ENCODE results near the gene NPFF.
A peak's percentile ranks its signal among the peaks of the same experiment; 100 is the strongest.

Gene NPFF

DNA sequence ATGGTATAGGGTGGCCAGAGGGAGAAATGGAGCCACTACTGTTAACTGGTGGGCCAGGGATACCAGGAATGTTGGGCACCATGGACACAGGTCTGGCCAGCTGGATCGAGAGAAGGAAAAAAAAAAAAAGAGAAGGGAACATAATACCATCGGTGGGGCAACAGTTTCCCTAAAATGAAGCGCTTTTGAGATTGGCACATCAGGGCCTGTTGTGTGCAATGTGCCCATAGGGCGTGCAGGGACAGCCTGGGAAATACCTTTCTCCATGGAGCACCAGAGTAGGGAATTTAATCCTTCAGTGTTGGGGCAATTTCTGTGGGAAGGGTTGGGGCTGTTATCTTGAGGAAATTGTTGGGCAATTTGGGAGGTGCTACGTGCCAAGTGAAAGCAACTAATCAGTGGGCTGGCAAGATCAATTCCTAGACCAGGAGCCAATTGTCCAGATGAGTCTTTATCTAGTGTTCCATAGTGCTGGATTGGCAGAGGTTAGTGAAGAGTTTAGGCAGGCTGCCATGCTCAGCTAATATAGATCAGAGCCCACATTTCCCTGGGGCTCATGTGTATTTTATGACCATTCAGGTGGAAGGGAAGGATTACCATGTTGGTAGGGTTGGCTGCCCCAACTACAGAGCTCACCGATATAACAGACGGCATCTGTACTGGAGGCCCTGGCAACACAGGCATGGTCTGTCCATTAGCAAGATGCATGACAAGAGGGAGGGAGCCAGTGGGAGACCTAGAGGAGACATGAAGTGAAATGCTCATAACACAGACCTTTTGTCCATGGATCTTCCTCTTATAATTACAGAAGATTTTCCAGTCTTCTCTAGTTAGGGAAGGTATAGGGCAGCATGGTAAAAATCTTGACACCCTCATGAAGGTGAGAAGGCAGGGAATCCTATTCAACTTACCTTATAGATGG lies 25.5 kb upstream of the NPFF start:
- Histone ChIP-seq H3K9me3 (ENCODE audit: control insufficient read depth, low read length) (no peaks in the 10 kb centered on the region), H3K27me3 (replicated peaks; ENCODE audit: control insufficient read depth, insufficient read depth, low read length) (no peaks in the 10 kb centered on the region), H3K9ac (ENCODE audit: low read length) (no peak overlapping the region), H3K4me1 (ENCODE audit: control insufficient read depth, insufficient read depth, low read length) (peaks cover 16% of the 10 kb centered on the region), H3K36me3 (ENCODE audit: control insufficient read depth, insufficient read depth, low read length, severe bottlenecking) (peaks cover 76% of the 10 kb centered on the region), H3K4me3 (ENCODE audit: low read length) (no peak overlapping the region)
- DNase-seq (ENCODE audit: low read depth), result no peak

DNA sequence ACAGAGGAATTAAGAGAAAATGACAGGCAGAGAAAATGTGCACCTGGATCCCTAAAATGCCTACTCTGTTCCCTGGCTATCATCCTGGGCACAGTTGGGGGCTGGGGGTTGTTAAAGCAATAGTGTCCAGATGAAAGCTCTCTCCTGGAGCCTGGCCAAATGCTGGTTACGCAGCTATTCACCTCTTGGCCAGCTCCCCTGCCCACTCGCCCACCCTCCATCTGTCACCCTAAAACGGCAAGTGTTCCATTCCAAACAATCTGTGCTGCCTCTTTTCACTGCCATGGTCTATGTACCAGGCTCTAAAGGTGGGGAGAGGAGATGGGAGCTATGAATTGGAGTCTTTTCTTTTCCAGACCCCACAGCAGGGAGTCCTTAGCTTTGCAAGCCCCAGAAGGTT lies 24.7 kb upstream of the NPFF start:
- H3K4me1 ChIP-seq (ENCODE audit: control insufficient read depth, insufficient read depth, low read length), result peaks cover 14% of the 10 kb centered on the region
- no peak overlapping the region for H3K9ac ChIP-seq (ENCODE audit: low read length)
- H3K36me3 ChIP-seq (ENCODE audit: control insufficient read depth, insufficient read depth, low read length, severe bottlenecking), result peaks cover 77% of the 10 kb centered on the region
- DNase-seq (ENCODE audit: low read depth), result no peak
- H3K9me3 ChIP-seq (ENCODE audit: control insufficient read depth, low read length), result no peaks in the 10 kb centered on the region
- H3K4me3 ChIP-seq (ENCODE audit: low read length), result no peak overlapping the region
- H3K27me3 ChIP-seq (replicated peaks; ENCODE audit: control insufficient read depth, insufficient read depth, low read length), result no peaks in the 10 kb centered on the region

DNA sequence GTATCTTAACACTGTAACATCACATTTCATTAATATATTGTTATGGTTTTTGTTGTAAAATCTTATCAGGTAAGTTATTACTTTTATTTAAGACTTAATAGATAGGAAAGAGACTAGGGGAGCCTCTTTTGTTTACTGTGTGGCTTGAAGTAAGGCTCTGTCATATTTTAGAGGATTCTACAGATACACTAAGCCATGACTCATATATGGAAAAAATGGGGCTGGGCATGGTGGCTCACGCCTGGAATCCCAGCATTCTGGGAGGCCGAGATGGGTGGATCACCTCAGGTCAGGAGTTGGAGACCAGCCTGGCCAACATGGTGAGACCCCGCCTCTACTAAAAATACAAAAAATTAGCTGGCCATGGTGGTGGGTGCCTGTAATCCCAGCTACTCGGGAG lies 23.6 kb upstream of the NPFF start:
- no peaks in the 10 kb centered on the region for H3K27me3 ChIP-seq (replicated peaks; ENCODE audit: control insufficient read depth, insufficient read depth, low read length)
- no peak overlapping the region for H3K4me3 ChIP-seq (ENCODE audit: low read length)
- peaks cover 14% of the 10 kb centered on the region for H3K4me1 ChIP-seq (ENCODE audit: control insufficient read depth, insufficient read depth, low read length)
- DNase-seq (ENCODE audit: low read depth), result peak; percentile 43
- H3K9ac ChIP-seq (ENCODE audit: low read length), result no peak overlapping the region
- H3K9me3 ChIP-seq (ENCODE audit: control insufficient read depth, low read length), result no peaks in the 10 kb centered on the region
- peaks cover 67% of the 10 kb centered on the region for H3K36me3 ChIP-seq (ENCODE audit: control insufficient read depth, insufficient read depth, low read length, severe bottlenecking)

DNA sequence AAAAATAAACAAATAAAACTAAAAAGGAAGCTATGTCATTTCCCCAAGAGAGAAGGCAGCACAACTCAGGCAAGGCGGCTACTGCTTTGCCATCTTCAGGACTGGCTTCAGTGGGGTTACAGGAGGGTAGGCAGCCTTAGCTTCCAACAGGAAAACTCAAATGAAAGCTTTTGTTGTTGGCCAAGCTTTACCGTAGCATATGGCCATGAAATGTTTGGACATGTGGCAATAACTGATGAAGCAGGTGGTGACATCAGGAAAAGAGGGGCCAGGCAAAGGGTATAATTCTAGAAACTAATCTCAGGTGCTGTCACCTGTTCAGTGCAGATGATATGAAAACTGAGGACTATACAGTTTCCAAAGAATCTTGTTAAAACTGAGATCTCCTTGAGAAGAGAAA lies 22.8 kb upstream of the NPFF start:
- H3K27me3 ChIP-seq (replicated peaks; ENCODE audit: control insufficient read depth, insufficient read depth, low read length), result no peaks in the 10 kb centered on the region
- no peak for DNase-seq (ENCODE audit: low read depth)
- H3K4me1 ChIP-seq (ENCODE audit: control insufficient read depth, insufficient read depth, low read length), result peaks cover 14% of the 10 kb centered on the region
- peaks cover 64% of the 10 kb centered on the region for H3K36me3 ChIP-seq (ENCODE audit: control insufficient read depth, insufficient read depth, low read length, severe bottlenecking)
- no peak overlapping the region for H3K4me3 ChIP-seq (ENCODE audit: low read length)
- no peak overlapping the region for H3K9ac ChIP-seq (ENCODE audit: low read length)
- H3K9me3 ChIP-seq (ENCODE audit: control insufficient read depth, low read length), result no peaks in the 10 kb centered on the region

DNA sequence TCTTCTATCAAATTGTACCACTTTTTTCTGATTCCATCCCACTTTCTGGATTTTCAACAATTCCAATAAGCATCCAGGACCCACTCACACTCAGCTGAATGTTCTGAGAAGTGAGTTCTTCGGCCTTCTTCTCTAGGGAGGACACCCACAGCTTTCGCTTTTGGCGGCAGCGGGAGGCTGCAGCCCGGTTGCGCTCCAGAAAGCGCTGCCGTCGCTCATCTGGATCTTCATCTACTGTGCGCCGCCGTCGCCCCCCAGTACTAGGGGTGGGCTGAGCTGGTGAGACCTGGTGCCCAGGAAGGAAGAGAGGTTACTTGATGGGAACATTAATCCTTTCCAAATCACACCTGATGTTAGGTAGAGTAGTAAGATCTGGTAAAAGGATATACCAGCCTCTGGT lies 17.2 kb upstream of the NPFF start:
- H3K9ac ChIP-seq (ENCODE audit: low read length), result no peak overlapping the region
- peaks cover 65% of the 10 kb centered on the region for H3K36me3 ChIP-seq (ENCODE audit: control insufficient read depth, insufficient read depth, low read length, severe bottlenecking)
- H3K4me3 ChIP-seq (ENCODE audit: low read length), result no peak overlapping the region
- H3K4me1 ChIP-seq (ENCODE audit: control insufficient read depth, insufficient read depth, low read length), result no peaks in the 10 kb centered on the region
- no peaks in the 10 kb centered on the region for H3K27me3 ChIP-seq (replicated peaks; ENCODE audit: control insufficient read depth, insufficient read depth, low read length)
- no peak for DNase-seq (ENCODE audit: low read depth)
- H3K9me3 ChIP-seq (ENCODE audit: control insufficient read depth, low read length), result no peaks in the 10 kb centered on the region

DNA sequence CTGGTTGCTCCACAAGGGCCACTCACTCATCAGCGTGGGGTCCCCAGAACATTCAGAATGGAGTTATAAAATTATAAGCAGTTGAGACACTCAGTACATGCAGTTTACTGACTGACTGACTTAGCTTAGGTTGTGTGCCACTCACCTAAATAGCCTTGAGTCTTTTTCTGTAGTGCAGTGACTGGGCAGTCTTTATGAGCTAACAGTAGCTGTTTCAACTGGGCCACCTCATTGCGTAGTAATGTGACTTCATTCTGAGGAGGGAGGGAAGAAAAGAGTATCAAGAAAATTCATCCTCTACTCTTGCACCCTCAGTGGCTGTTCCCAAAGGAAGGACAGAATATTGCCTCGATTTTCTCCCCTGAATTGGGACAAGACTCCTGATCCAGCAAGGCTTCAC lies 15.8 kb upstream of the NPFF start:
- Histone ChIP-seq H3K36me3 (ENCODE audit: control insufficient read depth, insufficient read depth, low read length, severe bottlenecking) (peaks cover 72% of the 10 kb centered on the region), H3K27me3 (replicated peaks; ENCODE audit: control insufficient read depth, insufficient read depth, low read length) (no peaks in the 10 kb centered on the region), H3K4me3 (ENCODE audit: low read length) (no peak overlapping the region), H3K9me3 (ENCODE audit: control insufficient read depth, low read length) (no peaks in the 10 kb centered on the region), H3K9ac (ENCODE audit: low read length) (no peak overlapping the region), H3K4me1 (ENCODE audit: control insufficient read depth, insufficient read depth, low read length) (no peaks in the 10 kb centered on the region)
- no peak for DNase-seq (ENCODE audit: low read depth)

DNA sequence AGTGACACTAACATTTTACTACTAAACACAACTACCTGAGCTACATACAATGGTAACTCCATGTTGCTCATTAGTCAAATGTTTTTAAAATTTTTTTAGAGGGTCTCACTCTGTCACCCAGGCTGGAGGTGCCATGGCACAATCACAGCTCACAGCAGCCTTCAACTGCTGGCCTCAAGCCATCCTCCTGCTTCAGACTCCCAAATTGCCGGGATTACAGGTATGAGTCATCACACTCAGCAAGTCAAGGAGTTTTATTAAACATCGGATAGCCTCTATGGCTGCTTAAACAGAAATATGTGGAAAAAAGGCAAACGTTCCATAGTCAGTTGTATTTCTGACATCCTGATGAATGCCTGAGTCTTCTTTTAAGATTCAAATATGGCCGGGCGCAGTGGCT lies 11.1 kb upstream of the NPFF start:
- no peaks in the 10 kb centered on the region for H3K9me3 ChIP-seq (ENCODE audit: control insufficient read depth, low read length)
- no peak for DNase-seq (ENCODE audit: low read depth)
- no peaks in the 10 kb centered on the region for H3K27me3 ChIP-seq (replicated peaks; ENCODE audit: control insufficient read depth, insufficient read depth, low read length)

DNA sequence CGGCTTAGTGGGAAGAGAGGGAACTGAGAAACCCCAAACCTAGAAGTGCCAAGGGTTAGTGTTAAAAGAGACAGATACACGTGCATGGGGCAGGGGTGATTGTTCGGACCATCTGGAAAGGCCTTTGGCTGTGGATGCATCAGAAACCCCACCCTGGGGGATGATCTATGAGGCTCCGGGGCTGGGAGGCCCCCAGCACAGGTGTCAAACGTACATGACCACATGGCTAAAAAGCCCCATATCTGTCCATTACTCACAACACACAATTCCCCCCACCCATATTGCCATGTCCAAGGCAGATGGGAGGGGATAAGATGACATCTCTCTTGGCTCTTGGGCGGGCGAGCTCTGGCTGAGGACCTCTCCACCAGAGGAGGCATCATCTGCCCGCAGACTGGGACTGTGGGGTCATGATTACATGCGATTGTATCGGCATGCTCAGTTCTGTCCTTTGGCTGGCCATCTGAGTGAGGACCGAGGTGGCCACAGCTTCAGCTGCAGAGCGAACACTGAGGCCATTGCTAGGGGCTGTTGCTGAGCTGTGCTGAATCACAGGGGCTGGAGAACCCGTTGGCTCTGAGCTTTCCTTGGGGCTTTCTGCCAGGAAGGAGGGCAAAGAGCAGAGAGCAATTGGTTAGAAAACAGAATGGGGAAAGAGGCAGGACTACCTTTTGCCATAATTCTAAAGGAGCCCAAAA lies 9.6 kb upstream of the NPFF start:
- Histone ChIP-seq H3K36me3 (ENCODE audit: control insufficient read depth, insufficient read depth, low read length, severe bottlenecking) (peaks cover 87% of the 10 kb centered on the region), H3K9ac (ENCODE audit: low read length) (no peak overlapping the region), H3K4me3 (ENCODE audit: low read length) (no peak overlapping the region), H3K27me3 (replicated peaks; ENCODE audit: control insufficient read depth, insufficient read depth, low read length) (no peaks in the 10 kb centered on the region), H3K4me1 (ENCODE audit: control insufficient read depth, insufficient read depth, low read length) (peaks cover 10% of the 10 kb centered on the region), H3K9me3 (ENCODE audit: control insufficient read depth, low read length) (no peaks in the 10 kb centered on the region)
- no peak for DNase-seq (ENCODE audit: low read depth)

More for the DNA sequence above, 11.1 kb upstream of the NPFF start:
- Histone ChIP-seq H3K9ac (ENCODE audit: low read length) (no peak overlapping the region), H3K4me3 (ENCODE audit: low read length) (no peak overlapping the region), H3K4me1 (ENCODE audit: control insufficient read depth, insufficient read depth, low read length) (peaks cover 10% of the 10 kb centered on the region), H3K36me3 (ENCODE audit: control insufficient read depth, insufficient read depth, low read length, severe bottlenecking) (peaks cover 87% of the 10 kb centered on the region)

DNA sequence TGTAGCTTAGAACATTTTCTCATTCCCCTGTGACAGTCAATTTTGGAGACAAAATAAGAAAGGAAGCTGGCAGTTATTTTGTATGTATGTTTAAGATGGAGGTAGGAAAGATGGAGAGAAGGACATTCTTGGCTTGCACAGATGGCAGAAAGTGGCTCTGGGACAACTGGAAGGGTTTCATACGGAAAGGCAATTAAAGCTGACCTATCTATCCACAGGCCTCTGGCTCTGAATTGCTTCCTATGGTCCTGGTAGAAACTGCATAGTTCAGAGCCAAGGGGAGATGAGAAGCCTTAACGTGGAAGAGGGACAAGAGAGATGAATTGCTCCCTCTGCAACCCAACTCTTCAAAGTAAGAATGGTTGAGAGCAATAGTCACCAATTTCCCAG lies 8.0 kb upstream of the NPFF start:
- no peak overlapping the region for H3K4me3 ChIP-seq (ENCODE audit: low read length)
- no peak overlapping the region for H3K9ac ChIP-seq (ENCODE audit: low read length)
- H3K9me3 ChIP-seq (ENCODE audit: control insufficient read depth, low read length), result no peaks in the 10 kb centered on the region
- no peaks in the 10 kb centered on the region for H3K27me3 ChIP-seq (replicated peaks; ENCODE audit: control insufficient read depth, insufficient read depth, low read length)
- no peak for DNase-seq (ENCODE audit: low read depth)
- peaks cover 10% of the 10 kb centered on the region for H3K4me1 ChIP-seq (ENCODE audit: control insufficient read depth, insufficient read depth, low read length)
- peaks cover 86% of the 10 kb centered on the region for H3K36me3 ChIP-seq (ENCODE audit: control insufficient read depth, insufficient read depth, low read length, severe bottlenecking)

DNA sequence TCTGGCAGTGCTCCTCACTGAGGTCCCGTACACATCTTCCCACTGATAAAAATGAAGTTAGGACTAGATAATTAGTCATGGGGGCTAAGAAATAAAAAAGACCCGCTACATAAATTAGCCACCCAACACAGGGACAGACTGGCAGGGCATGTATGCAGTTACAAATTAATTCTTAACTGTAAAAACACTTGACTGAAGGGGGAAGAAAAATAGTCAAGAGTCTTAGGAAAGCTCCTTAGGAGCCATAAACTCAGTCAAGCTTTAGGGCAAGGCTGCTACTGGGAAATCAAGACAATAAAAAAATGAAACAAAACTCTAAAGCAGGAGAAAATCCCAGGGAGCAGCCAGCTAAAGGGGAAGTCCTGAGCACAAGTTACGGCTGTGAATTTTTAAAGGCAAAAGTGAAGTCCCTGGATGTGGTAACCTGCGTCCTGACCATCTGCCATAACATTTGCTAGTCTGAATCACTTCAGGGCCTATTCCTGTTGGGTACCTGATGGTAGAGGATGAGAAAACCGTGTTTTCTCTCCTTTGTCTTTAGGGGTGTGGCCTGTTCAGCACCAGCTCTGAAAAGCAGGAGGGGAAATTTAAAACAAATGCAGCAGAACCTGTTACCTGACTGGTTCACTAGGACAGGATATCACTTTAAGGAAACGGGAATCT lies 7.5 kb upstream of the NPFF start:
- H3K9me3 ChIP-seq (ENCODE audit: control insufficient read depth, low read length), result no peaks in the 10 kb centered on the region
- H3K4me1 ChIP-seq (ENCODE audit: control insufficient read depth, insufficient read depth, low read length), result peaks cover 10% of the 10 kb centered on the region
- H3K27me3 ChIP-seq (replicated peaks; ENCODE audit: control insufficient read depth, insufficient read depth, low read length), result no peaks in the 10 kb centered on the region
- no peak for DNase-seq (ENCODE audit: low read depth)
- no peak overlapping the region for H3K9ac ChIP-seq (ENCODE audit: low read length)
- no peak overlapping the region for H3K4me3 ChIP-seq (ENCODE audit: low read length)
- H3K36me3 ChIP-seq (ENCODE audit: control insufficient read depth, insufficient read depth, low read length, severe bottlenecking), result peaks cover 81% of the 10 kb centered on the region

DNA sequence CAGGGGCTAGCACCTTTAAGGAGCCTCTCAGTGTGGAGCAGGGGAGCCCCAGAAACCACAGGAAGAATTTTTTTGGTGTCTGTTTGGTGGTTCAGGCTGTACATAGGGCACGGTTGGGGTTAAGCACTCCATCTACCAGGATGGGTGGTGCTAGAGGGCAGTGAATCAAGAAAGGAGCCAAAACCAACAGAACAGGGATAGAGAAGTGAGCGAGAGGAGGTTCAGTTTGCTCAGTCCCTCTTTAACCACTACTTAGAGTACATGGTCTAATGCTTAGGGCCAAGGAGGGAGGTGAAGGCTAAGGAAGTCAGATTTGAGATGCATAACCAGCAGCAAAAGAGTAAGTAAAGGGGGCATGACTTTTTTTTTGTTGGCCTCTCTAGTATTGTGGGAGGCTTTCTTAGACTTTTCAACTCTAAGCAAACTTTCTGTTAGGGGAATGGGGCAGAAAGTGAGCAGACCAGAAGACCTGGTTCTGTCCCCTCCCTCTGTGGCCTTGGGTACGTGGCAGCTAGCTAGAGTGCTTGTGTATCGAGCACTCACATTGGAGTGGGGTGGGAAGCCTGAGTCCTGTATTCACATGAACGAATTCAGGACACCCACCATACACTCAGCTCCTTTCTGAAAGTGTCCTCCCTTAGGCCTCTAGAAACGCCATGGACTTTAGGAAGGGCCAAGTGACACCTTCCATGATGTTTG lies 6.6 kb upstream of the NPFF start:
- no peak for DNase-seq (ENCODE audit: low read depth)
- H3K4me1 ChIP-seq (ENCODE audit: control insufficient read depth, insufficient read depth, low read length), result peaks cover 10% of the 10 kb centered on the region
- H3K9me3 ChIP-seq (ENCODE audit: control insufficient read depth, low read length), result no peaks in the 10 kb centered on the region
- H3K27me3 ChIP-seq (replicated peaks; ENCODE audit: control insufficient read depth, insufficient read depth, low read length), result no peaks in the 10 kb centered on the region
- H3K36me3 ChIP-seq (ENCODE audit: control insufficient read depth, insufficient read depth, low read length, severe bottlenecking), result peaks cover 77% of the 10 kb centered on the region
- peak overlapping the region; percentile 5 for H3K9ac ChIP-seq (ENCODE audit: low read length)
- H3K4me3 ChIP-seq (ENCODE audit: low read length), result no peak overlapping the region

Measured in adipocyte (in vitro differentiated cells).